GM23338 (cell line): ENCODE data around the gene SCIMP. TPM values are rescaled to one million over a fixed set of nuclear protein-coding genes. Genes with fewer than 3 reads are reported as not detected.
"Not testable (repeated sequence)": the region's sequence is repeated elsewhere in the genome, so short reads cannot be mapped to it uniquely, and the experiment has no call there.

Experiments used
- ATAC-seq: fragments of 200-7000 bp; cut with Tn5 transposase; 3 replicates; pipeline ENCODE4 v1.9.1; 2020
- DNase-seq: peaks from one replicate; pipeline ENCODE4 v3.0.0-alpha.2; 2015; ENCODE audit warnings: low spot score
- H2AFZ ChIP-seq: fragments of 200-600 bp; sonication (generic); 2 replicates; pipeline ENCODE4 v1.8.0; 2016; ENCODE audit warnings: antibody characterized with exemption, mild to moderate bottlenecking, moderate library complexity
- H3F3A ChIP-seq: fragments of 200-600 bp; sonication (generic); replicated peaks from 2 replicates; pipeline ENCODE4 v1.8.0; 2017; ENCODE audit warnings: antibody characterized with exemption, mixed run types, low read depth
- H3K27ac ChIP-seq: fragments of 200-600 bp; sonication (generic); 2 replicates; pipeline ENCODE4 v1.6.1; 2016; ENCODE audit warnings: low read depth
- H3K27me3 ChIP-seq: fragments of 200-600 bp; sonication (generic); 2 replicates; pipeline ENCODE4 v1.8.0; 2016; ENCODE audit warnings: mild to moderate bottlenecking, mixed run types, moderate library complexity; ENCODE audit not compliant: insufficient read depth
- H3K36me3 ChIP-seq: fragments of 200-600 bp; sonication (generic); 2 replicates; pipeline ENCODE4 v1.8.0; 2016; ENCODE audit warnings: mild to moderate bottlenecking; ENCODE audit not compliant: insufficient read depth
- H3K4me1 ChIP-seq: fragments of 200-600 bp; sonication (generic); 2 replicates; pipeline ENCODE4 v1.8.0; 2016; ENCODE audit warnings: mild to moderate bottlenecking, moderate library complexity; ENCODE audit not compliant: insufficient read depth
- H3K4me2 ChIP-seq: fragments of 200-600 bp; sonication (generic); 2 replicates; pipeline ENCODE4 v1.7.1; 2017; ENCODE audit warnings: mixed run types
- H3K4me3 ChIP-seq: fragments of 200-600 bp; sonication (generic); 2 replicates; pipeline ENCODE4 v1.6.1; 2016; ENCODE audit warnings: mixed run types
- H3K79me2 ChIP-seq: fragments of 200-600 bp; sonication (generic); replicated peaks from 2 replicates; pipeline ENCODE4 v1.8.0; 2017; ENCODE audit warnings: mild to moderate bottlenecking; ENCODE audit not compliant: insufficient read depth
- H3K9me2 ChIP-seq: fragments of 200-600 bp; sonication (generic); 2 replicates; pipeline ENCODE4 v1.8.0; 2017; ENCODE audit not compliant: insufficient read depth
- H4K20me1 ChIP-seq: fragments of 200-600 bp; sonication (generic); replicated peaks from 2 replicates; pipeline ENCODE4 v1.8.0; 2017; ENCODE audit warnings: mild to moderate bottlenecking; ENCODE audit not compliant: insufficient read depth
- H3K27ac Mint-ChIP-seq: 2 replicates; pipeline ENCODE4 v1.8.0; 2020; ENCODE audit warnings: inconsistent platforms, mild to moderate bottlenecking, moderate library complexity, mixed read lengths
- H3K27me3 Mint-ChIP-seq: 3 replicates; pipeline ENCODE4 v1.8.0; 2022; ENCODE audit warnings: low read depth, mild to moderate bottlenecking, moderate library complexity, mixed read lengths, inconsistent platforms; ENCODE audit not compliant: insufficient read depth, poor library complexity
- H3K36me3 Mint-ChIP-seq: 3 replicates; pipeline ENCODE4 v1.8.0; 2021; ENCODE audit warnings: low read depth, mild to moderate bottlenecking, inconsistent platforms, moderate library complexity, mixed read lengths
- H3K4me1 Mint-ChIP-seq: 3 replicates; pipeline ENCODE4 v1.8.0; 2020; ENCODE audit warnings: mild to moderate bottlenecking, inconsistent platforms, mixed read lengths
- H3K4me3 Mint-ChIP-seq: 3 replicates; pipeline ENCODE4 v1.8.0; 2021; ENCODE audit warnings: moderate library complexity, mild to moderate bottlenecking, inconsistent platforms, mixed read lengths
- H3K9me3 Mint-ChIP-seq: 3 replicates; pipeline ENCODE4 v1.8.0; 2020; ENCODE audit warnings: moderate library complexity, mild to moderate bottlenecking, inconsistent platforms, mixed read lengths
- polyA plus RNA-seq: library from polyadenylated mRNA; unstranded; fragments of >200 nt; fragmentation: Nextera tagmentation; extraction: Ambion mirVana; gene quantifications from 2 replicates; pipeline ENCODE4 v1.2.1, GENCODE V29; 2016
- total RNA-seq: library from RNA; depleted of rRNA; stranded (reverse); fragments of >200 nt; shearing (Covaris generic); gene quantifications from 2 replicates; pipeline ENCODE4 v1.2.3, GENCODE V29; 2014; rRNA removed

SCIMP gene
- total and polyA plus RNA-seq, 2 experiments from 2014 or later = 0.36 TPM; not detected in 1

GRCh38 chr17:5161793-5162192, 72.9 kb downstream of the SCIMP start:
- not testable (repeated sequence) for DNase-seq, H3K4me2 ChIP-seq, H3K9me3 Mint-ChIP-seq, H3F3A ChIP-seq, H3K36me3 ChIP-seq, H4K20me1 ChIP-seq, H3K4me1 Mint-ChIP-seq, H3K4me1 ChIP-seq, H3K27me3 Mint-ChIP-seq, H3K36me3 Mint-ChIP-seq, H3K27ac Mint-ChIP-seq, H3K79me2 ChIP-seq, H3K4me3 Mint-ChIP-seq, ATAC-seq, H3K4me3 ChIP-seq, H2AFZ ChIP-seq, H3K27me3 ChIP-seq, H3K27ac ChIP-seq, H3K9me2 ChIP-seq

DNA sequence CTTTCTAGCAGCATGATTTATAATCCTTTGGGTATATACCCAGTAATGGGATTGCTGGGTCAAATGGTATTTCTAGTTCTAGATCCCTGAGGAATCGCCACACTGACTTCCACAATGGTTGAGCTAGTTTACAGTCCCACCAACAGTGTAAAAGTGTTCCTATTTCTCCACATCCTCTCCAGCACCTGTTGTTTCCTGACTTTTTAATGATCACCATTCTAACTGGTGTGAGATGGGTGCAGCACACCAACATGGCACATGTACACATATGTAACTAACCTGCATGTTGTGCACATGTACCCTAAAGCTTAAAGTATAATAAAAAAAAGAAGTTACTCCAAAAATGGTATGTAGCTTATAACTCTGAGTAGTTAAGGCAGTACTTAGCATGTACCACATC, 74.0 kb downstream of the SCIMP start:
- H3K4me1 ChIP-seq, H3K27me3 Mint-ChIP-seq, H3K27me3 ChIP-seq, H3K4me3 Mint-ChIP-seq, DNase-seq, H3K27ac Mint-ChIP-seq, H4K20me1 ChIP-seq, H2AFZ ChIP-seq, H3K4me1 Mint-ChIP-seq, H3K27ac ChIP-seq, H3K4me3 ChIP-seq, H3K79me2 ChIP-seq, H3K9me2 ChIP-seq, H3K4me2 ChIP-seq, ATAC-seq, H3K9me3 Mint-ChIP-seq, H3K36me3 Mint-ChIP-seq, H3F3A ChIP-seq, H3K36me3 ChIP-seq: not testable (repeated sequence)

Other genes starting within 250 kb of the SCIMP start
- 3.3 and 4.4 TPM in 2 replicates for gene CAMTA2, start 247.2 kb downstream of the SCIMP start, total RNA-seq
- 8.7 and 10.1 TPM in 2 replicates for gene CAMTA2, start 247.2 kb downstream of the SCIMP start, polyA plus RNA-seq
- 2.1 TPM in 1 of 2 replicates, not detected in the other for gene INCA1, start 237.3 kb downstream of the SCIMP start, total RNA-seq
- gene INCA1, start 237.3 kb downstream of the SCIMP start, polyA plus RNA-seq = 1.1 and 1.3 TPM in 2 replicates
- gene KIF1C, start 236.9 kb downstream of the SCIMP start, total RNA-seq = 56.4 and 61.4 TPM in 2 replicates
- 13.5 and 16.8 TPM in 2 replicates for gene KIF1C, start 236.9 kb downstream of the SCIMP start, polyA plus RNA-seq
- 0.63 and 1.3 TPM in 2 replicates for gene SLC52A1, start 199.4 kb downstream of the SCIMP start, total RNA-seq
- gene SLC52A1, start 199.4 kb downstream of the SCIMP start, polyA plus RNA-seq = 0.21 and 0.50 TPM in 2 replicates
- 0.93 and 1.6 TPM in 2 replicates for gene ZFP3, start 156.4 kb downstream of the SCIMP start, total RNA-seq
- 0.55 and 0.97 TPM in 2 replicates for gene ZFP3, start 156.4 kb downstream of the SCIMP start, polyA plus RNA-seq
- 24.1 and 24.8 TPM in 2 replicates for gene ZNF232, start 123.0 kb downstream of the SCIMP start, total RNA-seq
- 21.5 and 24.9 TPM in 2 replicates for gene ZNF232, start 123.0 kb downstream of the SCIMP start, polyA plus RNA-seq
- 0.94 and 1.1 TPM in 2 replicates for gene USP6, start 118.8 kb downstream of the SCIMP start, total RNA-seq
- 1.3 and 1.7 TPM in 2 replicates for gene USP6, start 118.8 kb downstream of the SCIMP start, polyA plus RNA-seq
- gene ZNF594, start 43.0 kb downstream of the SCIMP start, total RNA-seq = 15.6 and 16.2 TPM in 2 replicates
- 5.3 and 7.0 TPM in 2 replicates for gene ZNF594, start 43.0 kb downstream of the SCIMP start, polyA plus RNA-seq
- gene RABEP1, start 47.4 kb upstream of the SCIMP start, total RNA-seq = 31.3 and 37.0 TPM in 2 replicates
- gene RABEP1, start 47.4 kb upstream of the SCIMP start, polyA plus RNA-seq = 70.3 and 88.1 TPM in 2 replicates
- gene NUP88, start 184.8 kb upstream of the SCIMP start, total RNA-seq = 140 and 172 TPM in 2 replicates
- 103 and 110 TPM in 2 replicates for gene NUP88, start 184.8 kb upstream of the SCIMP start, polyA plus RNA-seq
- 69.7 and 88.5 TPM in 2 replicates for gene RPAIN, start 185.3 kb upstream of the SCIMP start, total RNA-seq
- gene RPAIN, start 185.3 kb upstream of the SCIMP start, polyA plus RNA-seq = 109 and 115 TPM in 2 replicates
- gene C1QBP, start 204.3 kb upstream of the SCIMP start, total RNA-seq = 478 and 532 TPM in 2 replicates
- 671 and 704 TPM in 2 replicates for gene C1QBP, start 204.3 kb upstream of the SCIMP start, polyA plus RNA-seq
- gene DHX33, start 234.1 kb upstream of the SCIMP start, total RNA-seq = 53.6 and 57.1 TPM in 2 replicates
- 20.3 and 21.1 TPM in 2 replicates for gene DHX33, start 234.1 kb upstream of the SCIMP start, polyA plus RNA-seq